ENCODE measurements around the gene NRXN3. TPM values are rescaled to one million over a fixed set of nuclear protein-coding genes. Genes with fewer than 3 reads are reported as not detected.

The NRXN3 gene
- total and polyA plus RNA-seq, 8 donors = 0.53 to 2.5 (median 1.5) TPM

GRCh38 chr14:78316786-78317185 lies 146.6 kb downstream of the NRXN3 start:
- intact Hi-C loops (cut with DNase I) = no loop called here
- no peak overlapping the region for H3K4me3 ChIP-seq
- DNase-seq = no peak
- no peak overlapping the region for H3K27ac ChIP-seq
- no peak for TF ChIP-seq CTCF (IDR thresholded peaks at IDR 0.05)
- no peaks in the 10 kb centered on the region for H3K9me3 ChIP-seq
- WGBS, 2 donors = 64 to 83% methylated on average over 3 of the region's 3 CpGs
- no peak for FAIRE-seq
- no peaks in the 10 kb centered on the region for H3K4me1 ChIP-seq
- no peaks in the 10 kb centered on the region for H3K27me3 ChIP-seq
- ATAC-seq = peak in 1 of 4 donors; percentile 54
- H3K36me3 ChIP-seq = no peaks in the 10 kb centered on the region

GRCh38 chr14:78319406-78319805 lies 149.2 kb downstream of the NRXN3 start:
- no peak overlapping the region for H3K4me3 ChIP-seq
- FAIRE-seq (no peak), DNase-seq (no peak), ATAC-seq (no peak)
- no peaks in the 10 kb centered on the region for H3K4me1 ChIP-seq
- H3K9me3 ChIP-seq = no peaks in the 10 kb centered on the region
- no peaks in the 10 kb centered on the region for H3K36me3 ChIP-seq
- no peak for TF ChIP-seq CTCF (IDR thresholded peaks at IDR 0.05)
- no peaks in the 10 kb centered on the region for H3K27me3 ChIP-seq
- no peak overlapping the region for H3K27ac ChIP-seq
- intact Hi-C loops (cut with DNase I) = no loop called here
- WGBS, 2 donors = 59 to 65% methylated on average over 2 of the region's 2 CpGs

- WGBS, 2 donors = 20 to 22% methylated on average over 12 of the region's 12 CpGs
- no peak for DNase-seq
These were observed 149.9 kb downstream of the NRXN3 start for GRCh38 chr14:78319887-78320635.

GRCh38 chr14:78324353-78324752 lies 154.2 kb downstream of the NRXN3 start:
- Histone ChIP-seq H3K9me3 (no peaks in the 10 kb centered on the region), H3K27me3 (no peaks in the 10 kb centered on the region), H3K4me1 (no peaks in the 10 kb centered on the region), H3K4me3 (no peak overlapping the region), H3K36me3 (no peaks in the 10 kb centered on the region), H3K27ac (no peak overlapping the region)
- ATAC-seq = no peak
- intact Hi-C loops (cut with DNase I) = no loop called here
- TF ChIP-seq CTCF (IDR thresholded peaks at IDR 0.05) = no peak
- 81 to 92% methylated on average over 1 of the region's 1 CpG for WGBS, 2 donors
- no peak for DNase-seq
- no peak for FAIRE-seq

More at GRCh38 chr14:78319887-78320635, 149.9 kb downstream of the NRXN3 start:
- H3K9me3 ChIP-seq = no peaks in the 10 kb centered on the region
- FAIRE-seq (no peak), ATAC-seq (no peak)
- no peak overlapping the region for H3K4me3 ChIP-seq
- H3K27me3 ChIP-seq = no peaks in the 10 kb centered on the region
- H3K27ac ChIP-seq = no peak overlapping the region
- H3K36me3 ChIP-seq = no peaks in the 10 kb centered on the region
- TF ChIP-seq CTCF (IDR thresholded peaks at IDR 0.05) = no peak
- no peaks in the 10 kb centered on the region for H3K4me1 ChIP-seq
- intact Hi-C loops (cut with DNase I) = no loop called here

GRCh38 chr14:78325911-78326310 lies 155.7 kb downstream of the NRXN3 start:
- FAIRE-seq = no peak
- TF ChIP-seq CTCF (IDR thresholded peaks at IDR 0.05) = no peak
- Histone ChIP-seq H3K4me3 (no peak overlapping the region), H3K9me3 (no peaks in the 10 kb centered on the region), H3K27ac (no peak overlapping the region), H3K36me3 (no peaks in the 10 kb centered on the region), H3K4me1 (no peaks in the 10 kb centered on the region), H3K27me3 (no peaks in the 10 kb centered on the region)
- WGBS, 2 donors = 23 to 42% methylated on average over 2 of the region's 2 CpGs
- ATAC-seq = no peak
- intact Hi-C loops (cut with DNase I) = no loop called here
- DNase-seq = no peak

Data from pancreas (tissue), 10 donors.